Spleen (tissue), 11 donors: ENCODE measurements around the gene GGACT. TPM values are rescaled to one million over a fixed set of nuclear protein-coding genes. Genes with fewer than 3 reads are reported as not detected.

Source experiments
- DNase-seq: peaks from one replicate; pipeline ENCODE4 v3.0.0-alpha.2; 2020
- H3K27ac ChIP-seq, 8 donors: fragments of 200-600 bp; sonication (generic) in 7 of 8; 1 replicate in 4 of 8; 2 replicates in 4 of 8; pipeline versions ENCODE4 v1.5.0 to v1.8.0; 2016 to 2021; ENCODE audit warnings: inconsistent platforms in 4 of 8, mild to moderate bottlenecking in 4 of 8, moderate library complexity in 1 of 8
- H3K27me3 ChIP-seq, 7 donors: fragments of 200-600 bp; sonication (generic) in 6 of 7; replicated peaks in 1 of 7; 1 replicate in 4 of 7; 2 replicates in 3 of 7; pipeline versions ENCODE4 v1.5.0 to v1.8.0; 2016 to 2021; ENCODE audit warnings: inconsistent platforms in 3 of 7, mild to moderate bottlenecking in 1 of 7
- H3K36me3 ChIP-seq, 6 donors: fragments of 200-600 bp; sonication (generic) in 5 of 6; 1 replicate in 4 of 6; 2 replicates in 2 of 6; pipeline versions ENCODE4 v1.5.0 to v1.8.0; 2016 to 2021; ENCODE audit warnings: inconsistent platforms in 2 of 6
- H3K4me1 ChIP-seq, 6 donors: fragments of 200-600 bp; sonication (generic) in 5 of 6; 1 replicate in 3 of 6; 2 replicates in 3 of 6; pipeline versions ENCODE4 v1.5.0 to v1.8.0; 2016 to 2021; ENCODE audit warnings: inconsistent platforms in 3 of 6
- H3K4me3 ChIP-seq, 8 donors: fragments of 200-600 bp; sonication (generic) in 7 of 8; 1 replicate in 4 of 8; 2 replicates in 4 of 8; pipeline versions ENCODE4 v1.5.0 to v1.8.0; 2016 to 2021; ENCODE audit warnings: inconsistent platforms in 4 of 8, mild to moderate bottlenecking in 4 of 8, moderate library complexity in 2 of 8
- H3K9me3 ChIP-seq, 8 donors: fragments of 200-600 bp; sonication (generic) in 7 of 8; 1 replicate in 4 of 8; 2 replicates in 4 of 8; pipeline versions ENCODE4 v1.5.0 to v1.8.0; 2016 to 2021; ENCODE audit warnings: inconsistent platforms in 4 of 8
- CTCF ChIP-seq, 11 experiments: fragments of 200-600 bp in 7 of 11; fragments of 450-650 bp in 4 of 11; sonication (generic) in 4 of 11; IDR thresholded peaks in 8 of 11; conservative IDR thresholded peaks in 3 of 11; 1 replicate in 7 of 11; 2 replicates in 4 of 11; pipeline versions ENCODE4 v1.4.0 to v1.8.0; 2016 to 2021; ENCODE audit warnings: antibody characterized with exemption in 11 of 11, inconsistent platforms in 4 of 11, mild to moderate bottlenecking in 1 of 11
- POLR2A ChIP-seq, 3 donors: fragments of 450-650 bp; IDR thresholded peaks; one replicate each; pipeline ENCODE4 v1.5.1; 2017; ENCODE audit warnings: antibody characterized with exemption in 3 of 3, mild to moderate bottlenecking in 1 of 3
- POLR2AphosphoS5 ChIP-seq, 3 donors: sonication (generic); formaldehyde crosslinking; IDR thresholded peaks; one replicate each; pipeline ENCODE4 v1.5.1; 2017; ENCODE audit warnings: antibody characterized with exemption in 3 of 3
- WGBS, 5 donors: extraction: QIAGEN DNeasy Blood & Tissue Kit in 3 of 5; methylation state at CpG; one replicate each; pipeline versions ENCODE4 v1.1.5 to v1.1.7; 2013 to 2018; 5-methylcytosine and 5-hydroxymethylcytosine counted together
- intact Hi-C: fragments of 100-400 bp; cut with DNase I; formaldehyde crosslinking; loops from one replicate; pipeline ENCODE4 v1.15.0; 2023; ENCODE audit warnings: low total_unique reads
- polyA plus RNA-seq, 3 donors: library from polyadenylated mRNA; stranded (reverse); fragments of 200-250 nt; gene quantifications; one replicate each; pipeline ENCODE4 v1.2.1, GENCODE V29; 2013
- total RNA-seq, 7 donors: library from RNA; depleted of rRNA in 3 of 7; stranded (reverse); fragments of >200 nt in 3 of 7; fragmentation: NEBNext Ultra II Directional in 4 of 7; extraction: Animal tissue kit (Norgen Biotek cat#: 25700) in 4 of 7; gene quantifications; one replicate each; pipeline versions ENCODE4 v1.1.0 to v1.2.1, GENCODE V29; 2016 to 2021
- donor health status: healthy with polysubstance abuse.
- donor health status: DM: no; HTN: no; CAD: no; lungs with moderate emphysema.
- donor health status: DM: no; HTN: no; CAD: no.
- donor health status: Bipolar disorder and iron deficiency.
- donor health status: healthy.
- donor health status: DM: no; HTN: no; CAD: no.
- donor health status: DM: yes; HTN: yes; CAD: no.

Gene GGACT
- total and polyA plus RNA-seq, 10 donors, result 1.9 to 19.7 (median 3.9) TPM

GRCh38 chr13:100528820-100529219 lies 59.8 kb downstream of the GGACT start:
- intact Hi-C loops, result no loop called here
- H3K27ac ChIP-seq, result no peak overlapping the region
- no peak for DNase-seq
- H3K4me1 ChIP-seq, result no peaks in the 10 kb centered on the region
- H3K9me3 ChIP-seq, result peaks cover 0 to 5% (median 0%) of the 10 kb centered on the region in 8 donors
- TF ChIP-seq POLR2AphosphoS5 (IDR thresholded peaks at IDR 0.05) (no peak), POLR2A (IDR thresholded peaks at IDR 0.05) (no peak), CTCF (IDR thresholded peaks at IDR 0.05 in 8 of 11, conservative IDR thresholded peaks at IDR 0.05 in 3 of 11) (no peak)
- WGBS, 5 donors, result 84 to 94% (median 88%) methylated on average over 11 of the region's 11 CpGs
- H3K4me3 ChIP-seq, result no peak overlapping the region
- no peaks in the 10 kb centered on the region for H3K27me3 ChIP-seq
- H3K36me3 ChIP-seq, result peaks cover 0 to 74% (median 16%) of the 10 kb centered on the region in 6 donors

- Histone ChIP-seq H3K27ac (no peak overlapping the region), H3K4me3 (no peak overlapping the region), H3K4me1 (no peaks in the 10 kb centered on the region), H3K36me3 (peaks cover 0 to 74% (median 16%) of the 10 kb centered on the region in 6 donors), H3K9me3 (peaks cover 0 to 5% (median 0%) of the 10 kb centered on the region in 8 donors), H3K27me3 (no peaks in the 10 kb centered on the region)
- no peak for DNase-seq
- TF ChIP-seq POLR2AphosphoS5 (IDR thresholded peaks at IDR 0.05) (no peak), CTCF (IDR thresholded peaks at IDR 0.05 in 8 of 11, conservative IDR thresholded peaks at IDR 0.05 in 3 of 11) (no peak), POLR2A (IDR thresholded peaks at IDR 0.05) (no peak)
- 91 to 98% (median 93%) methylated on average over 9 of the region's 9 CpGs for WGBS, 5 donors
- intact Hi-C loops, result no loop called here
Measured at GRCh38 chr13:100528353-100528752, 60.2 kb downstream of the GGACT start.

GRCh38 chr13:100527644-100528043 lies 60.9 kb downstream of the GGACT start:
- no peak for DNase-seq
- Histone ChIP-seq H3K4me1 (no peaks in the 10 kb centered on the region), H3K9me3 (peaks cover 0 to 5% (median 0%) of the 10 kb centered on the region in 8 donors), H3K36me3 (peaks cover 0 to 68% (median 15%) of the 10 kb centered on the region in 6 donors), H3K27ac (no peak overlapping the region), H3K27me3 (peaks cover 0 to under 1% (median 0%) of the 10 kb centered on the region in 7 donors), H3K4me3 (no peak overlapping the region)
- WGBS, 5 donors, result 91 to 98% (median 95%) methylated on average over 9 of the region's 9 CpGs
- TF ChIP-seq POLR2AphosphoS5 (IDR thresholded peaks at IDR 0.05), result no peak
- no peak for TF ChIP-seq POLR2A (IDR thresholded peaks at IDR 0.05)
- no peak for TF ChIP-seq CTCF (IDR thresholded peaks at IDR 0.05 in 8 of 11, conservative IDR thresholded peaks at IDR 0.05 in 3 of 11)
- intact Hi-C loops, result no loop called here

GRCh38 chr13:100526318-100527000 lies 62.1 kb downstream of the GGACT start:
- Histone ChIP-seq H3K27me3 (peaks cover 0 to 6% (median 0%) of the 10 kb centered on the region in 7 donors), H3K4me1 (peaks cover 0 to 10% (median 0%) of the 10 kb centered on the region in 6 donors), H3K9me3 (no peaks in the 10 kb centered on the region), H3K27ac (no peak overlapping the region), H3K4me3 (no peak overlapping the region), H3K36me3 (peaks cover 0 to 58% (median 7%) of the 10 kb centered on the region in 6 donors)
- TF ChIP-seq POLR2A (IDR thresholded peaks at IDR 0.05) (no peak), POLR2AphosphoS5 (IDR thresholded peaks at IDR 0.05) (no peak), CTCF (IDR thresholded peaks at IDR 0.05 in 8 of 11, conservative IDR thresholded peaks at IDR 0.05 in 3 of 11) (no peak)
- WGBS, 5 donors, result 85 to 94% (median 92%) methylated on average over 19 to 27 of the region's 27 CpGs
- intact Hi-C loops, result no loop called here
- no peak for DNase-seq
